Gastroesophageal sphincter (tissue), 4 donors: Measurements from ENCODE around the gene COBLL1. TPM values are rescaled to one million over a fixed set of nuclear protein-coding genes. Genes with fewer than 3 reads are reported as not detected.

Experiments
- ATAC-seq: fragments of 150-250 bp; one replicate; pipeline ENCODE4 v1.9.1; 2016; ENCODE audit warnings: mild to moderate bottlenecking, moderate library complexity
- H3K27ac ChIP-seq, 4 donors: fragments of 200-600 bp; sonication (generic) in 3 of 4; 1 replicate in 3 of 4; 2 replicates in 1 of 4; pipeline ENCODE4 v1.5.1; 2016 to 2019
- H3K27me3 ChIP-seq: fragments of 200-600 bp; sonication (generic); one replicate; pipeline ENCODE4 v1.5.1; 2019
- H3K36me3 ChIP-seq, 2 donors: fragments of 200-600 bp; sonication (generic); one replicate each; pipeline ENCODE4 v1.5.1; 2019; ENCODE audit warnings: control low read depth in 1 of 2
- H3K4me1 ChIP-seq, 3 donors: fragments of 200-600 bp; sonication (generic); 1 replicate in 2 of 3; 2 replicates in 1 of 3; pipeline ENCODE4 v1.5.1; 2016 to 2019; ENCODE audit warnings: control low read depth in 2 of 3
- H3K4me3 ChIP-seq, 2 donors: fragments of 200-600 bp; sonication (generic); one replicate each; pipeline ENCODE4 v1.5.1; 2019; ENCODE audit warnings: mild to moderate bottlenecking in 1 of 2, moderate library complexity in 1 of 2
- H3K9me3 ChIP-seq, 3 donors: fragments of 200-600 bp; sonication (generic); one replicate each; pipeline ENCODE4 v1.5.1; 2017 to 2019; ENCODE audit warnings: control low read depth in 2 of 3
- CTCF ChIP-seq, 4 experiments: fragments of 200-600 bp in 2 of 4; fragments of 450-650 bp in 2 of 4; sonication (generic) in 1 of 4; IDR thresholded peaks; one replicate each; pipeline ENCODE4 v1.5.1; 2017 to 2019; ENCODE audit warnings: antibody characterized with exemption in 4 of 4, mild to moderate bottlenecking in 2 of 4, moderate library complexity in 2 of 4
- EP300 ChIP-seq: sonication (generic); formaldehyde crosslinking; IDR thresholded peaks from one replicate; pipeline ENCODE4 v1.6.1; 2017; ENCODE audit warnings: antibody characterized with exemption, mild to moderate bottlenecking
- POLR2A ChIP-seq, 2 donors: fragments of 450-650 bp; IDR thresholded peaks; one replicate each; pipeline ENCODE4 v1.6.1; 2017; ENCODE audit warnings: antibody characterized with exemption in 2 of 2, mild to moderate bottlenecking in 2 of 2, moderate library complexity in 1 of 2
- POLR2AphosphoS5 ChIP-seq: sonication (generic); formaldehyde crosslinking; IDR thresholded peaks from one replicate; pipeline ENCODE4 v1.6.1; 2017; ENCODE audit warnings: antibody characterized with exemption
- WGBS, 2 donors: methylation state at CpG; one replicate each; pipeline ENCODE4 v1.1.5; 2018; ENCODE audit warnings: low coverage in 1 of 2; 5-methylcytosine and 5-hydroxymethylcytosine counted together
- small RNA-seq, 4 donors: library from RNA; depleted of rRNA; stranded (forward); fragments of <200 nt; gene quantifications; one replicate each; pipeline ENCODE3, GENCODE V24; 2016
- total RNA-seq, 4 donors: library from RNA; depleted of rRNA; stranded (reverse); fragments of >200 nt; gene quantifications; one replicate each; pipeline ENCODE4 v1.1.0, GENCODE V29; 2016

The COBLL1 gene
- total RNA-seq, 4 donors from 2014 or later = 25.7 to 71.6 (median 56.6) TPM

- TF ChIP-seq CTCF (IDR thresholded peaks at IDR 0.05) (no peak), POLR2AphosphoS5 (no peak), POLR2A (IDR thresholded peaks at IDR 0.05) (no peak), EP300 (no peak)
- WGBS, 2 donors = 86 to 100% methylated on average over 1 of the region's 1 CpG
- no peak for ATAC-seq
These were observed 197.5 kb downstream of the COBLL1 start for GRCh38 chr2:164644036-164644700.

GRCh38 chr2:164642946-164643555 lies 198.6 kb downstream of the COBLL1 start:
- no peaks in the 10 kb centered on the region for H3K27me3 ChIP-seq
- H3K27ac ChIP-seq = no peak overlapping the region
- H3K36me3 ChIP-seq = no peaks in the 10 kb centered on the region
- 90 to 96% methylated on average over 3 to 8 of the region's 8 CpGs for WGBS, 2 donors
- H3K9me3 ChIP-seq = peaks cover 0 to 3% (median 0%) of the 10 kb centered on the region in 3 donors
- no peak for ATAC-seq
- TF ChIP-seq EP300 (no peak), CTCF (IDR thresholded peaks at IDR 0.05) (no peak), POLR2AphosphoS5 (no peak), POLR2A (IDR thresholded peaks at IDR 0.05) (no peak)
- H3K4me3 ChIP-seq = no peak overlapping the region
- no peaks in the 10 kb centered on the region for H3K4me1 ChIP-seq

More at GRCh38 chr2:164644036-164644700, 197.5 kb downstream of the COBLL1 start:
- Histone ChIP-seq H3K4me3 (no peak overlapping the region), H3K27me3 (no peaks in the 10 kb centered on the region), H3K4me1 (no peaks in the 10 kb centered on the region), H3K27ac (no peak overlapping the region), H3K9me3 (peaks cover 0 to 11% (median 0%) of the 10 kb centered on the region in 3 donors), H3K36me3 (no peaks in the 10 kb centered on the region)

GRCh38 chr2:164642268-164642667 lies 199.4 kb downstream of the COBLL1 start:
- no peaks in the 10 kb centered on the region for H3K9me3 ChIP-seq
- 78 to 90% methylated on average over 2 of the region's 2 CpGs for WGBS, 2 donors
- H3K4me1 ChIP-seq = no peaks in the 10 kb centered on the region
- no peaks in the 10 kb centered on the region for H3K36me3 ChIP-seq
- H3K27me3 ChIP-seq = no peaks in the 10 kb centered on the region
- H3K27ac ChIP-seq = no peak overlapping the region
- no peak for ATAC-seq
- TF ChIP-seq POLR2A (IDR thresholded peaks at IDR 0.05) (no peak), POLR2AphosphoS5 (no peak), CTCF (IDR thresholded peaks at IDR 0.05) (no peak), EP300 (no peak)
- H3K4me3 ChIP-seq = no peak overlapping the region

Small RNAs within 50 kb of the gene (small RNA-seq; reads per million reads assigned to genes)
- gene RNA5SP110 = 0 reads per million in 4 donors
- gene SNORA70F = 0 reads per million in 4 donors

Other genes starting within 250 kb of the COBLL1 start
- 1 to 10 TPM in 3 of 4 donors, under 1 TPM in 1; 0.94 to 5.3 (median 2.4) TPM for gene GRB14, start 220.3 kb downstream of the COBLL1 start, total RNA-seq
- 10 to 100 TPM in 1 of 4 donors, 1 to 10 TPM in 2, under 1 TPM in 1; 0.49 to 11.7 (median 2.7) TPM for gene SLC38A11, start 113.7 kb upstream of the COBLL1 start, total RNA-seq